Urinary bladder (tissue), 4 donors: ENCODE data around the gene LFNG. TPM values are rescaled to one million over a fixed set of nuclear protein-coding genes. Genes with fewer than 3 reads are reported as not detected.

Experiments used
- DNase-seq: peaks from one replicate; pipeline ENCODE4 v3.0.0-alpha.2; 2015; ENCODE audit errors: extremely low spot score
- H3K27ac ChIP-seq: one replicate; pipeline ENCODE4 v1.5.1; 2013; ENCODE audit warnings: low read depth, mild to moderate bottlenecking, moderate library complexity
- H3K36me3 ChIP-seq: one replicate; pipeline ENCODE4 v1.6.1; 2013; ENCODE audit warnings: mild to moderate bottlenecking, moderate library complexity; ENCODE audit not compliant: insufficient read depth
- H3K4me1 ChIP-seq: one replicate; pipeline ENCODE4 v1.6.1; 2013; ENCODE audit warnings: mild to moderate bottlenecking, moderate library complexity; ENCODE audit not compliant: insufficient read depth
- H3K4me3 ChIP-seq: one replicate; pipeline ENCODE4 v1.5.1; 2013; ENCODE audit warnings: low read depth, low read length
- WGBS: extraction: QIAGEN DNeasy Blood & Tissue Kit; methylation state at CpG from one replicate; pipeline ENCODE4 v1.1.7; 2013; 5-methylcytosine and 5-hydroxymethylcytosine counted together
- polyA plus RNA-seq: library from polyadenylated mRNA; stranded (reverse); fragments of 200-250 nt; gene quantifications from one replicate; pipeline ENCODE4 v1.2.3, GENCODE V29; 2013
- total RNA-seq: library from RNA; depleted of rRNA; stranded (reverse); fragments of >200 nt; gene quantifications from one replicate; pipeline ENCODE4 v1.2.3, GENCODE V29; 2014
- donor health status: healthy with polysubstance abuse.
- donor health status: healthy.

Gene LFNG
- total and polyA plus RNA-seq, 2 donors, result 10.7 to 16.8 TPM

- WGBS, result 37% methylated on average over 12 of the region's 12 CpGs
- no peaks in the 10 kb centered on the region for H3K36me3 ChIP-seq
- peak overlapping the region; percentile 58 for H3K4me3 ChIP-seq
- H3K27ac ChIP-seq, result no peak overlapping the region
- DNase-seq, result no peak
- no peaks in the 10 kb centered on the region for H3K4me1 ChIP-seq
Observed at GRCh38 chr7:2520761-2521290, 1.3 kb downstream of the LFNG start.

GRCh38 chr7:2521341-2521745 is 1.8 kb downstream of the LFNG start:
- no peaks in the 10 kb centered on the region for H3K36me3 ChIP-seq
- H3K4me1 ChIP-seq, result no peaks in the 10 kb centered on the region
- DNase-seq, result no peak
- no peak overlapping the region for H3K27ac ChIP-seq
- WGBS, result 38% methylated on average over 21 of the region's 21 CpGs
- H3K4me3 ChIP-seq, result peak overlapping the region; percentile 58

GRCh38 chr7:2521952-2522591 is 2.5 kb downstream of the LFNG start:
- DNase-seq, result no peak
- Histone ChIP-seq H3K4me3 (peak overlapping the region; percentile 13), H3K4me1 (no peaks in the 10 kb centered on the region), H3K27ac (no peak overlapping the region), H3K36me3 (no peaks in the 10 kb centered on the region)
- 43% methylated on average over 17 of the region's 17 CpGs for WGBS

- DNase-seq, result no peak
- 56% methylated on average over 19 of the region's 19 CpGs for WGBS
- H3K36me3 ChIP-seq, result no peaks in the 10 kb centered on the region
- no peaks in the 10 kb centered on the region for H3K4me1 ChIP-seq
- H3K27ac ChIP-seq, result peak overlapping the region; percentile 57
- peak overlapping the region; percentile 13 for H3K4me3 ChIP-seq
Observed at GRCh38 chr7:2522780-2523433, 3.3 kb downstream of the LFNG start.

- Histone ChIP-seq H3K27ac (peak overlapping the region; percentile 72), H3K4me3 (peak overlapping the region; percentile 13), H3K4me1 (no peaks in the 10 kb centered on the region), H3K36me3 (no peaks in the 10 kb centered on the region)
- WGBS, result 52% methylated on average over 22 of the region's 22 CpGs
- no peak for DNase-seq
Observed at GRCh38 chr7:2523461-2523936, 3.9 kb downstream of the LFNG start.

GRCh38 chr7:2523941-2524807 is 4.6 kb downstream of the LFNG start:
- no peak for DNase-seq
- Histone ChIP-seq H3K4me3 (no peak overlapping the region), H3K27ac (peak overlapping the region; percentile 72), H3K4me1 (no peaks in the 10 kb centered on the region), H3K36me3 (no peaks in the 10 kb centered on the region)
- 49% methylated on average over 51 of the region's 51 CpGs for WGBS

- WGBS, result 75% methylated on average over 53 of the region's 53 CpGs
- DNase-seq, result no peak
- Histone ChIP-seq H3K27ac (no peak overlapping the region), H3K4me3 (no peak overlapping the region), H3K4me1 (no peaks in the 10 kb centered on the region), H3K36me3 (no peaks in the 10 kb centered on the region)
Observed at GRCh38 chr7:2524808-2525657, 5.5 kb downstream of the LFNG start.

GRCh38 chr7:2525658-2526630 is 6.4 kb downstream of the LFNG start:
- no peak for DNase-seq
- Histone ChIP-seq H3K4me3 (no peak overlapping the region), H3K36me3 (no peaks in the 10 kb centered on the region), H3K4me1 (no peaks in the 10 kb centered on the region), H3K27ac (no peak overlapping the region)
- 76% methylated on average over 36 of the region's 36 CpGs for WGBS

- H3K4me1 ChIP-seq, result no peaks in the 10 kb centered on the region
- no peak overlapping the region for H3K27ac ChIP-seq
- no peak overlapping the region for H3K4me3 ChIP-seq
- WGBS, result 89% methylated on average over 40 of the region's 40 CpGs
- no peaks in the 10 kb centered on the region for H3K36me3 ChIP-seq
- no peak for DNase-seq
Observed at GRCh38 chr7:2526659-2527504, 7.3 kb downstream of the LFNG start.

- Histone ChIP-seq H3K36me3 (no peaks in the 10 kb centered on the region), H3K27ac (no peak overlapping the region), H3K4me3 (no peak overlapping the region), H3K4me1 (no peaks in the 10 kb centered on the region)
- DNase-seq, result no peak
- WGBS, result 67% methylated on average over 17 of the region's 17 CpGs
Observed at GRCh38 chr7:2527505-2528467, 8.2 kb downstream of the LFNG start.
